OCI-LY7 (cell line): ENCODE results near the gene WDR86.

Experiments
- CTCF ChIP-seq: fragments of 200-600 bp; sonication (generic); conservative IDR thresholded peaks from 2 replicates; pipeline ENCODE4 v1.5.1; 2014; ENCODE audit warnings: mild to moderate bottlenecking, antibody characterized with exemption, low read length, moderate library complexity, mixed read lengths
- EZH2phosphoT487 ChIP-seq: fragments of 200-600 bp; sonication (generic); IDR thresholded peaks from 2 replicates; pipeline ENCODE4 v1.6.1; 2018; ENCODE audit warnings: low read depth, borderline replicate concordance, mild to moderate bottlenecking, mixed run types, antibody characterized with exemption, low read length, moderate library complexity, mixed read lengths

GRCh38 chr7:151425670-151426440 lies 16.0 kb upstream of the WDR86 start:
- TF ChIP-seq CTCF (no peak), EZH2phosphoT487 (no peak)
